ENCODE measurements around the gene RPN2. TPM values are rescaled to one million over a fixed set of nuclear protein-coding genes. Genes with fewer than 3 reads are reported as not detected.

The RPN2 gene
- total RNA-seq, 1 experiment from 2014 or later = 220 TPM

GRCh38 chr20:37266940-37267666 lies 88.0 kb downstream of the RPN2 start:
- Histone ChIP-seq H4K20me1 (ENCODE audit: insufficient read depth) (no peaks in the 10 kb centered on the region), H3K27ac (ENCODE audit: low read depth, low read length) (no peak overlapping the region), H3K79me2 (ENCODE audit: insufficient read depth, low read length) (no peaks in the 10 kb centered on the region), H3K9ac (ENCODE audit: low read length) (no peak overlapping the region), H3K27me3 (ENCODE audit: insufficient read depth, low read length) (no peaks in the 10 kb centered on the region), H3K36me3 (ENCODE audit: control insufficient read depth in 1 of 2, insufficient read depth in 2 of 2, low read length in 2 of 2) (no peaks in the 10 kb centered on the region), H3K4me3 (replicated peaks in 1 of 2; ENCODE audit: low read depth in 1 of 2, low read length in 2 of 2) (no peak overlapping the region), H3K4me1 (ENCODE audit: control insufficient read depth in 1 of 2, insufficient read depth in 2 of 2, low read length in 2 of 2) (peaks cover 3 to 13% of the 10 kb centered on the region in 2 experiments), H3K9me3 (ENCODE audit: control insufficient read depth in 1 of 2, insufficient read depth in 1 of 2, low read depth in 1 of 2, low read length in 2 of 2) (no peaks in the 10 kb centered on the region), H3K9me2 (ENCODE audit: insufficient read depth) (no peaks in the 10 kb centered on the region), H3K4me2 (ENCODE audit: low read length) (no peak overlapping the region), H2AFZ (ENCODE audit: low read depth, low read length, poor library complexity, severe bottlenecking) (no peak overlapping the region)
- ATAC-seq = no peak
- CTCF ChIA-PET = interaction anchor here (0.6 to 2.0 kb wide), 3 partner anchors 10 to 297 kb away, joined by 3 to 7 read pairs (median 3); no protein-coding TSS in a partner anchor
- no TSS peak for BruUV-seq (replicated peaks)
- no peak for TF ChIP-seq SRF (IDR thresholded peaks at IDR 0.05; ENCODE audit: low read depth)
- TF ChIP-seq FOSL1 (IDR thresholded peaks at IDR 0.05; ENCODE audit: low read depth) = no peak
- TF ChIP-seq SIN3A (IDR thresholded peaks at IDR 0.05; ENCODE audit: low read depth) = no peak
- TF ChIP-seq JUND (IDR thresholded peaks at IDR 0.05) = no peak
- TF ChIP-seq SP1 (IDR thresholded peaks at IDR 0.05; ENCODE audit: low read depth) = no peak
- TF ChIP-seq CBX3 (IDR thresholded peaks at IDR 0.05; ENCODE audit: low read depth) = no peak
- no peak for TF ChIP-seq ELF1 (IDR thresholded peaks at IDR 0.05; ENCODE audit: borderline replicate concordance, low read depth)
- no peak for TF ChIP-seq CTCF (IDR thresholded peaks at IDR 0.05 in 2 of 3, conservative IDR thresholded peaks at IDR 0.05 in 1 of 3; ENCODE audit: borderline replicate concordance in 1 of 3, insufficient read depth in 1 of 3, low read depth in 2 of 3, low read length in 2 of 3)
- no peak for TF ChIP-seq ZFX (IDR thresholded peaks at IDR 0.05)
- no peak for TF ChIP-seq POLR2A (IDR thresholded peaks at IDR 0.05; ENCODE audit: borderline replicate concordance, extremely low read depth, insufficient read depth, insufficient read length)
- no peak for TF ChIP-seq EZH2 (IDR thresholded peaks at IDR 0.05)
- TF ChIP-seq RAD21 (IDR thresholded peaks at IDR 0.05; ENCODE audit: low read depth) = no peak
- no peak for TF ChIP-seq YY1 (IDR thresholded peaks at IDR 0.05; ENCODE audit: extremely low read depth, insufficient replicate concordance, low read depth, low read length)
- TF ChIP-seq ZBTB33 (IDR thresholded peaks at IDR 0.05; ENCODE audit: extremely low read depth, insufficient replicate concordance, low read length) = no peak
- TF ChIP-seq EZH2phosphoT487 (IDR thresholded peaks at IDR 0.05; ENCODE audit: borderline replicate concordance) = no peak
- RAD21 ChIA-PET (ENCODE audit: low non-redundant PET in 1 of 2, low total read pairs in 2 of 2, uncharacterized antibody in 2 of 2, unreplicated experiment in 2 of 2) = no interaction called here
- DNase-seq (ENCODE audit: low read depth, low spot score) = no peak
- POLR2A ChIA-PET = no interaction called here
- intact Hi-C loops (cut with micrococcal nuclease) = no loop called here

Measured in HCT116 (cell line).